K562 (cell line): ENCODE results near the gene PPP1R15A. TPM values are rescaled to one million over a fixed set of nuclear protein-coding genes. Genes with fewer than 3 reads are reported as not detected.
A peak's percentile ranks its signal among the peaks of the same experiment; 100 is the strongest.

Experiments
- ARID2 ChIP-seq: fragments of 450-650 bp; IDR thresholded peaks from 2 replicates; pipeline ENCODE4 v1.6.1; 2017; ENCODE audit warnings: antibody characterized with exemption, mild to moderate bottlenecking
- CBFA2T3 ChIP-seq: fragments of 450-650 bp; IDR thresholded peaks from 2 replicates; pipeline ENCODE4 v1.6.1; 2017
- CEBPZ ChIP-seq: fragments of 150-350 bp; IDR thresholded peaks from 2 replicates; pipeline ENCODE4 v1.6.1; 2014; ENCODE audit warnings: low read depth, mild to moderate bottlenecking, low read length, borderline replicate concordance
- MECOM ChIP-seq: fragments of 250-450 bp; sonication (Bioruptor Pico); IDR thresholded peaks from 2 replicates; pipeline ENCODE4 v1.8.0; 2022; ENCODE audit warnings: inconsistent platforms
- PPARD ChIP-seq: fragments of 250-450 bp; sonication (Bioruptor Pico); IDR thresholded peaks from 2 replicates; pipeline ENCODE4 v1.8.0; 2022; ENCODE audit warnings: inconsistent platforms, mild to moderate bottlenecking, moderate library complexity
- ZBTB5 ChIP-seq: fragments of 450-650 bp; IDR thresholded peaks from 2 replicates; pipeline ENCODE4 v1.6.1; 2017; ENCODE audit warnings: antibody characterized with exemption
- ZNF134 ChIP-seq: fragments of 250-450 bp; sonication (Bioruptor Pico); conservative IDR thresholded peaks from 2 replicates; pipeline ENCODE4 v1.4.0; 2020
- polyA plus RNA-seq, 8 experiments: library from polyadenylated mRNA; depleted of rRNA in 4 of 8; stranded (reverse) in 5 of 8; unstranded in 3 of 8; fragments of >200 nt; fragmentation: Nextera tagmentation in 2 of 8; fragmentation: Illumina TruSeq in 1 of 8; extraction: Ambion mirVana in 2 of 8; extraction: Trizol in 1 of 8; gene quantifications; 2 replicates each; pipeline versions ENCODE4 v1.2.1 to v1.2.3, GENCODE V29; 2011 to 2014; ENCODE audit warnings: inconsistent platforms in 1 of 8, missing spikeins in 1 of 8
- total RNA-seq, 7 experiments: library from RNA; depleted of rRNA in 6 of 7; stranded (reverse); fragments of >200 nt in 6 of 7; fragmentation: Illumina TruSeq in 2 of 7; extraction: Trizol in 2 of 7; gene quantifications; 2 replicates each; pipeline versions ENCODE4 v1.2.1 to v1.2.3, GENCODE V29; 2011 to 2021; ENCODE audit warnings: low replicate concordance in 1 of 7
- TF ChIP-seq, protein P1 (sequence below), 2 experiments: fragments of 450-650 bp; conservative IDR thresholded peaks; 2 replicates each; pipeline ENCODE4 v1.6.1; 2017; ENCODE audit warnings: mild to moderate bottlenecking in 2 of 2, moderate library complexity in 2 of 2
- TF ChIP-seq, protein P2 (sequence below): fragments of 450-650 bp; IDR thresholded peaks from 2 replicates; pipeline ENCODE4 v1.6.1; 2016

PPP1R15A gene
- total and polyA plus RNA-seq, 9 of the 15 experiments (the other 6 are each of a cell fraction or from before 2014, with no cell fraction given) = 0.42 to 73.7 (median 44.0) TPM

DNA sequence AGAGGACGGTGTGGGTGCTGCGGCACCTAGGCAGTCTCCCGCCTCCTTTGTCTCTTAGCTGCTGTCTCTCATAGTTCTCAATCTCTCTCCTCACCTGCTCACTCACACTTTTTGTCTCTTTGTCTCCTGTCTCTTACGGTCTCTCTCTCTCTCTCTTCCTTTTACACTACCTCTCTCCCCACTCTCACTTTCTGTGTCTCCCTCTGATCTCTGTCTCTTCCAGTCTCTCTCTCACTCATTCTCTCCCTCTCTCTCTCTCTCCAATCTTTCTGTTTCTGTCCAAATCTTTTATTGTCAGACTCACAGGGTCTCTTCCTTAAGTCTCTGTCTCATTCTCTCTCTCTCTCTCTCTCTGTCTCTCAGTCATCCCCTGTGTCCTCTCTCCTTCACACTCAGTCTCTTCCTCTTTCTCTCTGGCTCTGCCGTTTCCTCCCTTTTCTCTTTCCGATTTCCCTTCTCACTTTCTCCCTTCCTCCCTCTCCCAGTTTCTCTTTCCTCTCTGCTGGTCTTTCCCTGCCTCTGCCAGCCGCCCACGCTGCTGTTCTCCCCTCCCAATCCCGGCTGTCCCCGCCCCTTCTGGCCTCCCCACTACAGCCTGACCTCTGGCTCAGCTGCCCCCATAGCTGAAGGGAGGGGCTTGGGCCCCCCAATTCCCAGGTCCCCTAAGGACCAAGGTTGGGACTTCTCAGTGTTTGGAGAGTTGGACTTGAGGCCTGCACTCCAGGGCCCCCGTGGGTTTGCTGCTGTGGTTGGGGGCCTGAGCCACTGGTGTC is 3.9 kb upstream of the PPP1R15A start, which contains the start of gene PLEKHA4 (continued):
- TF ChIP-seq, protein P1, sequence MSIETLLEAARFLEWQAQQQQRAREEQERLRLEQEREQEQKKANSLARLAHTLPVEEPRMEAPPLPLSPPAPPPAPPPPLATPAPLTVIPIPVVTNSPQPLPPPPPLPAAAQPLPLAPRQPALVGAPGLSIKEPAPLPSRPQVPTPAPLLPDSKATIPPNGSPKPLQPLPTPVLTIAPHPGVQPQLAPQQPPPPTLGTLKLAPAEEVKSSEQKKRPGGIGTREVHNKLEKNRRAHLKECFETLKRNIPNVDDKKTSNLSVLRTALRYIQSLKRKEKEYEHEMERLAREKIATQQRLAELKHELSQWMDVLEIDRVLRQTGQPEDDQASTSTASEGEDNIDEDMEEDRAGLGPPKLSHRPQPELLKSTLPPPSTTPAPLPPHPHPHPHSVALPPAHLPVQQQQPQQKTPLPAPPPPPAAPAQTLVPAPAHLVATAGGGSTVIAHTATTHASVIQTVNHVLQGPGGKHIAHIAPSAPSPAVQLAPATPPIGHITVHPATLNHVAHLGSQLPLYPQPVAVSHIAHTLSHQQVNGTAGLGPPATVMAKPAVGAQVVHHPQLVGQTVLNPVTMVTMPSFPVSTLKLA (conservative IDR thresholded peaks at IDR 0.05) = 0 out of 4 replicates have a peak, but pooled peaks of 1 of the 2 experiments have one; percentile 14
- no peak for TF ChIP-seq MECOM
- TF ChIP-seq CEBPZ = no peak
- TF ChIP-seq CBFA2T3 = no peak
- 0 out of 2 replicates have a peak, but pooled peaks have one; percentile 65 for TF ChIP-seq ZBTB5
- TF ChIP-seq, protein P2, sequence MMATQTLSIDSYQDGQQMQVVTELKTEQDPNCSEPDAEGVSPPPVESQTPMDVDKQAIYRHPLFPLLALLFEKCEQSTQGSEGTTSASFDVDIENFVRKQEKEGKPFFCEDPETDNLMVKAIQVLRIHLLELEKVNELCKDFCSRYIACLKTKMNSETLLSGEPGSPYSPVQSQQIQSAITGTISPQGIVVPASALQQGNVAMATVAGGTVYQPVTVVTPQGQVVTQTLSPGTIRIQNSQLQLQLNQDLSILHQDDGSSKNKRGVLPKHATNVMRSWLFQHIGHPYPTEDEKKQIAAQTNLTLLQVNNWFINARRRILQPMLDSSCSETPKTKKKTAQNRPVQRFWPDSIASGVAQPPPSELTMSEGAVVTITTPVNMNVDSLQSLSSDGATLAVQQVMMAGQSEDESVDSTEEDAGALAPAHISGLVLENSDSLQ = peak; percentile 46; the same call in 1 of the 2 replicates
- TF ChIP-seq ZNF134 (CRISPR knock-in tag) = no peak
- TF ChIP-seq ARID2 = no peak
- no peak for TF ChIP-seq PPARD
